ENCODE results near the gene RPUSD3.

GRCh38 chr3:9808345-9809037 is 35.3 kb downstream of the RPUSD3 start:
- TF ChIP-seq, protein P1, sequence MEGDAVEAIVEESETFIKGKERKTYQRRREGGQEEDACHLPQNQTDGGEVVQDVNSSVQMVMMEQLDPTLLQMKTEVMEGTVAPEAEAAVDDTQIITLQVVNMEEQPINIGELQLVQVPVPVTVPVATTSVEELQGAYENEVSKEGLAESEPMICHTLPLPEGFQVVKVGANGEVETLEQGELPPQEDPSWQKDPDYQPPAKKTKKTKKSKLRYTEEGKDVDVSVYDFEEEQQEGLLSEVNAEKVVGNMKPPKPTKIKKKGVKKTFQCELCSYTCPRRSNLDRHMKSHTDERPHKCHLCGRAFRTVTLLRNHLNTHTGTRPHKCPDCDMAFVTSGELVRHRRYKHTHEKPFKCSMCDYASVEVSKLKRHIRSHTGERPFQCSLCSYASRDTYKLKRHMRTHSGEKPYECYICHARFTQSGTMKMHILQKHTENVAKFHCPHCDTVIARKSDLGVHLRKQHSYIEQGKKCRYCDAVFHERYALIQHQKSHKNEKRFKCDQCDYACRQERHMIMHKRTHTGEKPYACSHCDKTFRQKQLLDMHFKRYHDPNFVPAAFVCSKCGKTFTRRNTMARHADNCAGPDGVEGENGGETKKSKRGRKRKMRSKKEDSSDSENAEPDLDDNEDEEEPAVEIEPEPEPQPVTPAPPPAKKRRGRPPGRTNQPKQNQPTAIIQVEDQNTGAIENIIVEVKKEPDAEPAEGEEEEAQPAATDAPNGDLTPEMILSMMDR (IDR thresholded peaks at IDR 0.05; ENCODE audit: low read depth, low read length, missing input control), result no peak
- TF ChIP-seq GABPA (IDR thresholded peaks at IDR 0.05 in 1 of 2, conservative IDR thresholded peaks at IDR 0.05 in 1 of 2) (no peak), EGR1 (IDR thresholded peaks at IDR 0.05; ENCODE audit: low read depth in 2 of 2) (no peak)
- TF ChIP-seq, protein P2, sequence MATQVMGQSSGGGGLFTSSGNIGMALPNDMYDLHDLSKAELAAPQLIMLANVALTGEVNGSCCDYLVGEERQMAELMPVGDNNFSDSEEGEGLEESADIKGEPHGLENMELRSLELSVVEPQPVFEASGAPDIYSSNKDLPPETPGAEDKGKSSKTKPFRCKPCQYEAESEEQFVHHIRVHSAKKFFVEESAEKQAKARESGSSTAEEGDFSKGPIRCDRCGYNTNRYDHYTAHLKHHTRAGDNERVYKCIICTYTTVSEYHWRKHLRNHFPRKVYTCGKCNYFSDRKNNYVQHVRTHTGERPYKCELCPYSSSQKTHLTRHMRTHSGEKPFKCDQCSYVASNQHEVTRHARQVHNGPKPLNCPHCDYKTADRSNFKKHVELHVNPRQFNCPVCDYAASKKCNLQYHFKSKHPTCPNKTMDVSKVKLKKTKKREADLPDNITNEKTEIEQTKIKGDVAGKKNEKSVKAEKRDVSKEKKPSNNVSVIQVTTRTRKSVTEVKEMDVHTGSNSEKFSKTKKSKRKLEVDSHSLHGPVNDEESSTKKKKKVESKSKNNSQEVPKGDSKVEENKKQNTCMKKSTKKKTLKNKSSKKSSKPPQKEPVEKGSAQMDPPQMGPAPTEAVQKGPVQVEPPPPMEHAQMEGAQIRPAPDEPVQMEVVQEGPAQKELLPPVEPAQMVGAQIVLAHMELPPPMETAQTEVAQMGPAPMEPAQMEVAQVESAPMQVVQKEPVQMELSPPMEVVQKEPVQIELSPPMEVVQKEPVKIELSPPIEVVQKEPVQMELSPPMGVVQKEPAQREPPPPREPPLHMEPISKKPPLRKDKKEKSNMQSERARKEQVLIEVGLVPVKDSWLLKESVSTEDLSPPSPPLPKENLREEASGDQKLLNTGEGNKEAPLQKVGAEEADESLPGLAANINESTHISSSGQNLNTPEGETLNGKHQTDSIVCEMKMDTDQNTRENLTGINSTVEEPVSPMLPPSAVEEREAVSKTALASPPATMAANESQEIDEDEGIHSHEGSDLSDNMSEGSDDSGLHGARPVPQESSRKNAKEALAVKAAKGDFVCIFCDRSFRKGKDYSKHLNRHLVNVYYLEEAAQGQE (IDR thresholded peaks at IDR 0.05), result no peak
- TF ChIP-seq, protein P3, sequence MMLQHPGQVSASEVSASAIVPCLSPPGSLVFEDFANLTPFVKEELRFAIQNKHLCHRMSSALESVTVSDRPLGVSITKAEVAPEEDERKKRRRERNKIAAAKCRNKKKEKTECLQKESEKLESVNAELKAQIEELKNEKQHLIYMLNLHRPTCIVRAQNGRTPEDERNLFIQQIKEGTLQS (IDR thresholded peaks at IDR 0.05), result no peak
- TF ChIP-seq, protein P4, sequence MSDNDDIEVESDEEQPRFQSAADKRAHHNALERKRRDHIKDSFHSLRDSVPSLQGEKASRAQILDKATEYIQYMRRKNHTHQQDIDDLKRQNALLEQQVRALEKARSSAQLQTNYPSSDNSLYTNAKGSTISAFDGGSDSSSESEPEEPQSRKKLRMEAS (IDR thresholded peaks at IDR 0.05), result no peak
